ENCODE measurements around the gene SOD3.

DNA sequence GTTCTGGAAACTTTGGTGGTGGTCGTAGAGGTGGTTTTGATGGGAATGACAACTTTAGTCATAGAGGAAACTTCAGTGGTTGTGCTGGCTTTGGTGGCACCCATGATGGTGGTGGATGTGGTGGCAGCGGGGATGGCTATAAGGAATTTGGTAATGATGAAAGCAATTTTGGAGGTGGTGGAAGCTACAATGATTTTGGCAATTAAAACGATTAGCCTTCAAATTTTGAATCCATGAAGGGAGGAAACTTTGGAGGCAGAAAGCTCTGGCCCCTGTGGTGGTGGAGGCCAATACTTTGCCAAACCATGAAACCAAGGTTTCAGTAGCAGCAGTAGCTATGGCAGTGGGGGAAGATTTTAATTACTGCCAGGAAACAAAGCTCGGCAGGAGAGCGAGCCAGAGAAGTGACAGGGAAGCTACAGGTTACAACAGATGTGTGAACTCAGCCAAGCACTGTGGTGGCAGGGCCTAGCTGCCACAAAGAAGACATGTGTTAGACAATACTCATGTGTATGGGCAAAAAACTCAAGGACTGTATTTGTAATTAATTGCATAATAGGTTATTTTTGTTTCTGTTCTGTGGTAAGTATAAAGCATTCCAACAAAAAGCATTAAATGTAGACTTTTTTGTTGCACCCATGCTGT is 23.2 kb upstream of the SOD3 start:
- TF ChIP-seq, protein P1, sequence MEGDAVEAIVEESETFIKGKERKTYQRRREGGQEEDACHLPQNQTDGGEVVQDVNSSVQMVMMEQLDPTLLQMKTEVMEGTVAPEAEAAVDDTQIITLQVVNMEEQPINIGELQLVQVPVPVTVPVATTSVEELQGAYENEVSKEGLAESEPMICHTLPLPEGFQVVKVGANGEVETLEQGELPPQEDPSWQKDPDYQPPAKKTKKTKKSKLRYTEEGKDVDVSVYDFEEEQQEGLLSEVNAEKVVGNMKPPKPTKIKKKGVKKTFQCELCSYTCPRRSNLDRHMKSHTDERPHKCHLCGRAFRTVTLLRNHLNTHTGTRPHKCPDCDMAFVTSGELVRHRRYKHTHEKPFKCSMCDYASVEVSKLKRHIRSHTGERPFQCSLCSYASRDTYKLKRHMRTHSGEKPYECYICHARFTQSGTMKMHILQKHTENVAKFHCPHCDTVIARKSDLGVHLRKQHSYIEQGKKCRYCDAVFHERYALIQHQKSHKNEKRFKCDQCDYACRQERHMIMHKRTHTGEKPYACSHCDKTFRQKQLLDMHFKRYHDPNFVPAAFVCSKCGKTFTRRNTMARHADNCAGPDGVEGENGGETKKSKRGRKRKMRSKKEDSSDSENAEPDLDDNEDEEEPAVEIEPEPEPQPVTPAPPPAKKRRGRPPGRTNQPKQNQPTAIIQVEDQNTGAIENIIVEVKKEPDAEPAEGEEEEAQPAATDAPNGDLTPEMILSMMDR (conservative IDR thresholded peaks at IDR 0.05; ENCODE audit: low read depth, low read length) = no peak
- TF ChIP-seq POLR2A (IDR thresholded peaks at IDR 0.05; ENCODE audit: low read depth, low read length) = no peak
- no peak for TF ChIP-seq CHD1 (IDR thresholded peaks at IDR 0.05; ENCODE audit: low read depth, low read length)
- TF ChIP-seq SMC3 (IDR thresholded peaks at IDR 0.05; ENCODE audit: low read depth, low read length) = no peak
- TF ChIP-seq RAD21 (IDR thresholded peaks at IDR 0.05; ENCODE audit: low read length) = no peak
- no peak for TF ChIP-seq RFX5 (IDR thresholded peaks at IDR 0.05; ENCODE audit: low read depth, low read length)
- TF ChIP-seq MXI1 (IDR thresholded peaks at IDR 0.05; ENCODE audit: borderline replicate concordance, low read depth, low read length) = no peak
- TF ChIP-seq, protein P2, sequence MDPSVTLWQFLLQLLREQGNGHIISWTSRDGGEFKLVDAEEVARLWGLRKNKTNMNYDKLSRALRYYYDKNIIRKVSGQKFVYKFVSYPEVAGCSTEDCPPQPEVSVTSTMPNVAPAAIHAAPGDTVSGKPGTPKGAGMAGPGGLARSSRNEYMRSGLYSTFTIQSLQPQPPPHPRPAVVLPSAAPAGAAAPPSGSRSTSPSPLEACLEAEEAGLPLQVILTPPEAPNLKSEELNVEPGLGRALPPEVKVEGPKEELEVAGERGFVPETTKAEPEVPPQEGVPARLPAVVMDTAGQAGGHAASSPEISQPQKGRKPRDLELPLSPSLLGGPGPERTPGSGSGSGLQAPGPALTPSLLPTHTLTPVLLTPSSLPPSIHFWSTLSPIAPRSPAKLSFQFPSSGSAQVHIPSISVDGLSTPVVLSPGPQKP (IDR thresholded peaks at IDR 0.05; ENCODE audit: borderline replicate concordance, low read depth, low read length) = no peak
- TF ChIP-seq, protein P3, sequence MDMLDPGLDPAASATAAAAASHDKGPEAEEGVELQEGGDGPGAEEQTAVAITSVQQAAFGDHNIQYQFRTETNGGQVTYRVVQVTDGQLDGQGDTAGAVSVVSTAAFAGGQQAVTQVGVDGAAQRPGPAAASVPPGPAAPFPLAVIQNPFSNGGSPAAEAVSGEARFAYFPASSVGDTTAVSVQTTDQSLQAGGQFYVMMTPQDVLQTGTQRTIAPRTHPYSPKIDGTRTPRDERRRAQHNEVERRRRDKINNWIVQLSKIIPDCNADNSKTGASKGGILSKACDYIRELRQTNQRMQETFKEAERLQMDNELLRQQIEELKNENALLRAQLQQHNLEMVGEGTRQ (IDR thresholded peaks at IDR 0.05; ENCODE audit: low read depth, low read length) = no peak
- no peak for TF ChIP-seq CEBPB (IDR thresholded peaks at IDR 0.05; ENCODE audit: low read depth, low read length)
- TF ChIP-seq MAFK (IDR thresholded peaks at IDR 0.05; ENCODE audit: low read depth, low read length) = no peak
